PC-9 (cell line): ENCODE data around the gene FGD6. TPM values are rescaled to one million over a fixed set of nuclear protein-coding genes. Genes with fewer than 3 reads are reported as not detected.

Experiments used
- BruUV-seq: library from RNA; stranded (reverse); fragments of 400-500 nt; replicated peaks from 2 replicates; lab custom pipeline; 2021; lab: Mats Ljungman, UMichigan
- CTCF ChIA-PET: fragments of 300-600 bp; sonication (Branson Sonifier 250); formaldehyde crosslinking; loops from one replicate; lab custom pipeline; 2022; ENCODE audit warnings: antibody characterized with exemption; lab: Charles Lee
- POLR2A ChIA-PET: fragments of 300-600 bp; sonication (Branson Sonifier 250); formaldehyde crosslinking; loops from one replicate; lab custom pipeline; 2022; ENCODE audit warnings: antibody characterized with exemption; ENCODE audit not compliant: unreplicated experiment; lab: Charles Lee
- DNase-seq, 2 experiments: peaks; one replicate each; pipeline versions ENCODE4 v3.0.0 to v3.0.0-alpha.2; 2015 to 2022; ENCODE audit warnings: mixed read lengths in 1 of 2
- H2AFZ ChIP-seq: fragments of 200-600 bp; sonication (generic); 2 replicates; pipeline ENCODE4 v1.8.1; 2017; ENCODE audit warnings: antibody characterized with exemption
- H3F3A ChIP-seq: fragments of 200-600 bp; sonication (generic); 2 replicates; pipeline ENCODE4 v1.8.1; 2017; ENCODE audit warnings: antibody characterized with exemption, mild to moderate bottlenecking, low read depth; ENCODE audit not compliant: insufficient read depth
- H3K27ac ChIP-seq: fragments of 200-600 bp; sonication (generic); 2 replicates; pipeline ENCODE4 v1.6.1; 2016; ENCODE audit warnings: mixed run types
- H3K27me3 ChIP-seq: fragments of 200-600 bp; sonication (generic); 2 replicates; pipeline ENCODE4 v1.6.1; 2016; ENCODE audit warnings: low read depth, mixed run types; ENCODE audit not compliant: insufficient read depth
- H3K36me3 ChIP-seq: fragments of 200-600 bp; sonication (generic); 2 replicates; pipeline ENCODE4 v1.6.1; 2016; ENCODE audit warnings: low read depth, mixed run types
- H3K4me1 ChIP-seq: fragments of 200-600 bp; sonication (generic); replicated peaks from 2 replicates; pipeline ENCODE4 v1.6.1; 2016; ENCODE audit warnings: mixed run types; ENCODE audit not compliant: insufficient read depth
- H3K4me2 ChIP-seq: fragments of 200-600 bp; sonication (generic); 2 replicates; pipeline ENCODE4 v1.6.1; 2017; ENCODE audit warnings: mixed run types
- H3K4me3 ChIP-seq: fragments of 200-600 bp; sonication (generic); 2 replicates; pipeline ENCODE4 v1.6.1; 2016; ENCODE audit warnings: mixed run types
- H3K79me2 ChIP-seq: fragments of 200-600 bp; sonication (generic); 2 replicates; pipeline ENCODE4 v1.6.1; 2017; ENCODE audit warnings: low read depth, mixed run types
- H3K9me2 ChIP-seq: fragments of 200-600 bp; sonication (generic); 2 replicates; pipeline ENCODE4 v1.8.1; 2017; ENCODE audit warnings: mild to moderate bottlenecking; ENCODE audit not compliant: insufficient read depth
- H3K9me3 ChIP-seq: fragments of 200-600 bp; sonication (generic); 2 replicates; pipeline ENCODE4 v1.8.1; 2016; ENCODE audit warnings: low read depth; ENCODE audit not compliant: insufficient read depth
- H4K20me1 ChIP-seq: fragments of 200-600 bp; sonication (generic); 2 replicates; pipeline ENCODE4 v1.8.1; 2017; ENCODE audit not compliant: insufficient read depth
- EZH2 ChIP-seq: fragments of 200-600 bp; sonication (generic); IDR thresholded peaks from 2 replicates; pipeline ENCODE4 v1.8.0; 2017; ENCODE audit warnings: antibody characterized with exemption, low read depth
- intact Hi-C: fragments of 100-400 bp; cut with micrococcal nuclease; formaldehyde crosslinking; loops from one replicate; pipeline ENCODE4 v1.10.0; 2022; ENCODE audit not compliant: unreplicated experiment
- total RNA-seq: library from RNA; stranded (reverse); gene quantifications from 2 replicates; pipeline ENCODE4 v1.2.3, GENCODE V29; 2021
- TF ChIP-seq, protein P1 (sequence below): fragments of 200-600 bp; sonication (generic); conservative IDR thresholded peaks from 2 replicates; pipeline ENCODE4 v1.6.1; 2017; ENCODE audit warnings: mixed run types, antibody characterized with exemption, mild to moderate bottlenecking, moderate library complexity

Gene FGD6
- total RNA-seq, 1 experiment from 2014 or later, result 22.0 TPM

DNA sequence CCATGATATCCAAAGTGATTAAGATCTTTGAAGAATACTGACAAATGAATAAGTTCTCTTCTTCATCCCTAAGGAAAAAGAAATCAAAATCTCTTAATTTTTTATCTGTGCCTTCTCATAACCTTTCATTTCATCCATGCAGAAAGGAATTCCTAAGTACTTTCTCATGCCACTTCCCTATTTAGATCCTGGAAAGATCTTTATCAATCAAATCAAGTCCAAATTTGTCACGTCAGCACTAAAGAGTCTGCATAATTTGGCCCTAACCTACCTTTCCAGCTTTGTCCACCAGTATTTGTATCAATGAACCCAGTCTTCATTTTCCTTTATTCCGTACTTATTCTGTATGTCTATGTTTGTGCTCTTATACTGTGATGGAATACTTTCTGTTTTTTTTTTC, 41.5 kb upstream of the FGD6 start:
- H4K20me1 ChIP-seq, result no peaks in the 10 kb centered on the region; the same call in 1 of the 2 replicates
- H3K36me3 ChIP-seq, result peaks cover 36% of the 10 kb centered on the region
- H3K4me1 ChIP-seq, result no peaks in the 10 kb centered on the region
- H3K27ac ChIP-seq, result no peak overlapping the region
- H3K27me3 ChIP-seq, result no peaks in the 10 kb centered on the region
- no peak overlapping the region for H2AFZ ChIP-seq
- intact Hi-C loops, result no loop called here
- no peak overlapping the region for H3K4me2 ChIP-seq
- BruUV-seq, result no TSS peak
- ChIA-PET POLR2A (interaction anchor here (0.7 kb wide), 1 partner anchor 360 kb away, joined by 4 read pairs; no protein-coding TSS in a partner anchor), CTCF (no interaction called here)
- no peak overlapping the region for H3K4me3 ChIP-seq
- TF ChIP-seq, protein P1, sequence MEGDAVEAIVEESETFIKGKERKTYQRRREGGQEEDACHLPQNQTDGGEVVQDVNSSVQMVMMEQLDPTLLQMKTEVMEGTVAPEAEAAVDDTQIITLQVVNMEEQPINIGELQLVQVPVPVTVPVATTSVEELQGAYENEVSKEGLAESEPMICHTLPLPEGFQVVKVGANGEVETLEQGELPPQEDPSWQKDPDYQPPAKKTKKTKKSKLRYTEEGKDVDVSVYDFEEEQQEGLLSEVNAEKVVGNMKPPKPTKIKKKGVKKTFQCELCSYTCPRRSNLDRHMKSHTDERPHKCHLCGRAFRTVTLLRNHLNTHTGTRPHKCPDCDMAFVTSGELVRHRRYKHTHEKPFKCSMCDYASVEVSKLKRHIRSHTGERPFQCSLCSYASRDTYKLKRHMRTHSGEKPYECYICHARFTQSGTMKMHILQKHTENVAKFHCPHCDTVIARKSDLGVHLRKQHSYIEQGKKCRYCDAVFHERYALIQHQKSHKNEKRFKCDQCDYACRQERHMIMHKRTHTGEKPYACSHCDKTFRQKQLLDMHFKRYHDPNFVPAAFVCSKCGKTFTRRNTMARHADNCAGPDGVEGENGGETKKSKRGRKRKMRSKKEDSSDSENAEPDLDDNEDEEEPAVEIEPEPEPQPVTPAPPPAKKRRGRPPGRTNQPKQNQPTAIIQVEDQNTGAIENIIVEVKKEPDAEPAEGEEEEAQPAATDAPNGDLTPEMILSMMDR, result no peak
- no peak for TF ChIP-seq EZH2
- no peaks in the 10 kb centered on the region for H3K9me3 ChIP-seq
- no peaks in the 10 kb centered on the region for H3K9me2 ChIP-seq
- DNase-seq, result no peak
- peaks cover 5% of the 10 kb centered on the region for H3K79me2 ChIP-seq
- H3F3A ChIP-seq, result no peaks in the 10 kb centered on the region; the same call in 1 of the 2 replicates

DNA sequence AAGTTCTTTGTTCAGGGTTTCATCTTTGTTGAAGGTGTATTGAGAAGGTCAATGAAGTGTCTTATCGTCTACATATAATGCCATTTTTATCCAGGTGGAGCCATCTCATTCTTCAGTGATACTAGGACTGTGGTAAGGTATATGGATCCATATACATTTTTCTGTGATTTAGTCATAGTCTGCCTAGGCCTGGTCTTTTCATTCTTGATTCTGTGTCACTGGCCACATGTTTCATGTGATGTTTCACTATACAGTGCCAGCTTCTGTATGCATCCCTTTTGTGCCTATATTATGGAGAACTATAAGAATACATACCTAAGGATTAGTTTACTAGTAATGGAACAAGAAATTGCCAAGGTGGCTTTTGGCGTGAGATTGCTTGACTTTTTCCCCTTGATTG, 40.9 kb upstream of the FGD6 start:
- H3K4me3 ChIP-seq, result no peak overlapping the region
- H3F3A ChIP-seq, result no peaks in the 10 kb centered on the region; the same call in 1 of the 2 replicates
- no peak for DNase-seq
- CTCF ChIA-PET, result no interaction called here
- H3K27ac ChIP-seq, result no peak overlapping the region
- H3K27me3 ChIP-seq, result no peaks in the 10 kb centered on the region
- H2AFZ ChIP-seq, result no peak overlapping the region
- intact Hi-C loops, result no loop called here
- H3K79me2 ChIP-seq, result peaks cover 5% of the 10 kb centered on the region
- H4K20me1 ChIP-seq, result no peaks in the 10 kb centered on the region; the same call in 1 of the 2 replicates
- H3K36me3 ChIP-seq, result peaks cover 33% of the 10 kb centered on the region
- H3K9me2 ChIP-seq, result no peaks in the 10 kb centered on the region
- H3K4me1 ChIP-seq, result no peaks in the 10 kb centered on the region
- POLR2A ChIA-PET, result no interaction called here
- no peaks in the 10 kb centered on the region for H3K9me3 ChIP-seq
- BruUV-seq, result no TSS peak
- no peak for TF ChIP-seq EZH2
- TF ChIP-seq, protein P1, result no peak
- H3K4me2 ChIP-seq, result no peak overlapping the region

DNA sequence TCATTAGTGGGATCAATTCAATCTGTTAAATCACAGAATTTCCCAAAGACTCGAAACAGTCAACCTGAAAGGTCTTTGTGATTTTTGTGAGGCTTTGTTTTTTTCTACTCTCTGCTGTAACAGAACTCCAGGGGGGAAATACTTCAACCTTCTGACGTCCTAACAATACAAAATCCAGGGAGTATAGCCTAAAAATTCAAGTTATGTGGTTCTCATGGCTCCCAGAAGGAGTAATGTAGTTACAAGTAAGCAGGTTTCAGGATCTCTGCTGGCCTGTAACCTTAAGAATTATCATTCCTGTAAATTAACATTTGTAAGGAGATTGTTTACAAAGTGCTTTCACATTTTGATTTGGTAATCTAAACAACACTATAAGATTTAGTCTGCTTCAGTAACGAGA, 40.3 kb upstream of the FGD6 start:
- Histone ChIP-seq H3K36me3 (peaks cover 27% of the 10 kb centered on the region), H3K9me2 (no peaks in the 10 kb centered on the region), H3K4me2 (no peak overlapping the region), H2AFZ (no peak overlapping the region), H3K27me3 (no peaks in the 10 kb centered on the region), H3K4me1 (no peaks in the 10 kb centered on the region), H3F3A (no peaks in the 10 kb centered on the region; the same call in 1 of the 2 replicates), H3K79me2 (peaks cover 5% of the 10 kb centered on the region), H3K4me3 (no peak overlapping the region), H4K20me1 (no peaks in the 10 kb centered on the region; the same call in 1 of the 2 replicates), H3K9me3 (no peaks in the 10 kb centered on the region), H3K27ac (no peak overlapping the region)
- BruUV-seq, result no TSS peak
- no peak for DNase-seq
- ChIA-PET CTCF (no interaction called here), POLR2A (no interaction called here)
- no peak for TF ChIP-seq EZH2
- TF ChIP-seq, protein P1, result no peak
- intact Hi-C loops, result no loop called here
